GM21360 (cell line): ENCODE results near the gene PQBP1.

Source experiments
- ATAC-seq: cut with Tn5 transposase; IDR thresholded peaks from one replicate; pipeline ENCODE4 v1.9.1; 2021; ENCODE audit warnings: mild to moderate bottlenecking, moderate library complexity; ENCODE audit not compliant: unreplicated experiment

Gene PQBP1

GRCh38 chrX:48901069-48901468, 3.3 kb downstream of the PQBP1 start:
- ATAC-seq = no peak

- no peak for ATAC-seq
These were observed 4.4 kb downstream of the PQBP1 start for GRCh38 chrX:48902135-48902534.

DNA sequence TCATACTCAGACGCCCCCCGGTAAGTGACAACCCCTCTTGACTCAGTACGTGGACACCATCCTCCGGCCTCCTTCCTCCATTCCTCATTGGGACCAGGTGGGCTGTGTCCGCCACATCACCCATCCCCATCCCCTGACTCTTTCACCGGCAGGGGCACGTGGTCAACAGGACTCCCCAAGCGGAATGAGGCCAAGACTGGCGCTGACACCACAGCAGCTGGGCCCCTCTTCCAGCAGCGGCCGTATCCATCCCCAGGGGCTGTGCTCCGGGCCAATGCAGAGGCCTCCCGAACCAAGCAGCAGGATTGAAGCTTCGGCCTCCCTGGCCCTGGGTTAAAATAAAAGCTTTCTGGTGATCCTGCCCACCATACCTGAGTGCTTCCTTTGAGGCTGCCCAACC, 5.0 kb downstream of the PQBP1 start:
- ATAC-seq = no peak

GRCh38 chrX:48903290-48903689, 5.6 kb downstream of the PQBP1 start:
- no peak for ATAC-seq

- ATAC-seq = no peak
These were observed 6.5 kb downstream of the PQBP1 start for GRCh38 chrX:48904180-48904579.

DNA sequence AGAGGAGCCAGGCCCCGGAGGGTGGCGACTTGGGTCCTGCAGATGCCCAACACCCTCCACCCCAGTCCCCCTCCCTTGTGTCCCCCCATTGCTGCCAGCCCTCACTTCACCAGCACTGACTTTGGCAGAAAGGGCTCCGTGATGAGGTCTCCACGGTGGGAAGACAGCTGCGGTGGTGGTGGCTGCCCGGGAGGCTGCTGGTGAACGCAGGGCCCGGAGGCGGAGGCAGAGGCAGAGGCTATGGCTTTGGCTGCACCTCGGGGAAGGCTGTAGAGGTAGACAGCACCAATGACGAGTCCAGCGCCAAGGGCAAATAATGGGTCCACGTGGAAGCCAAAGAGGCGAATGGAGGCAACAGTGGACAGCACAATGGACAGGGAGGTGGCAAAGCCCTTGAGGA, 6.9 kb downstream of the PQBP1 start:
- ATAC-seq = no peak

DNA sequence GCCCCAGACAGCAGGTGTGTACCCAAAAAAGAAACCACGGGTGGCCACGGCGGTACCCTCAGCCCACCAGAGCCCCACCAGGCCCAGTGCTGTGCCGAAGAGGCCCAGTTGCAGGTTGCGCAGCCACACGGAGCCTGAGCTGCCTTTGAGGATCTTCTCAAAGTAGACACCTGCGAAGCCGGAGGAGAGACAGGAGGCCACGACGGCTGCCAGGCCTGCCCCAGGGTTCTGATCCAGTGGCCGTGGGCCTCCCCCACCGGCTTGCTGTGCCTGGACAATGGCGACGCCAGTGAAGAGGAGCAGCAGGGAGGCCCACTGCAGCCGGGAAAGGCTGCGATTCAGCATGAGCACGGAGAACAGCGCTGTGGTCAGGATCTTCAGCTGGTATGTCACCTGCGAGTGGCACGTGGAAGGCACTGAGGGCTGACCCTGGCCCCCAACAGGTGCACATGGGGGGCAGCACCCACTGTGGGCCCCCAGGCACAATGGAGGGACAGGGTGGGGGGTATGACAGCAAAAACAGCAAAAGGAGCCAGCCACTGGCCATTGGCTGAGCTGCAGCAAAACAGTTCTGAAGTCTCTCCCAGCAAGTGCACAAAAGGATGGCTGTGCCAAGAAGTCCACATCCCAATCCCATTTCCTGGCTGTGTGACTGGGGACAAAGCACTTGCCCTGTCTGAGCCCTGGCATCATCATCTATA, 7.5 kb downstream of the PQBP1 start:
- no peak for ATAC-seq

DNA sequence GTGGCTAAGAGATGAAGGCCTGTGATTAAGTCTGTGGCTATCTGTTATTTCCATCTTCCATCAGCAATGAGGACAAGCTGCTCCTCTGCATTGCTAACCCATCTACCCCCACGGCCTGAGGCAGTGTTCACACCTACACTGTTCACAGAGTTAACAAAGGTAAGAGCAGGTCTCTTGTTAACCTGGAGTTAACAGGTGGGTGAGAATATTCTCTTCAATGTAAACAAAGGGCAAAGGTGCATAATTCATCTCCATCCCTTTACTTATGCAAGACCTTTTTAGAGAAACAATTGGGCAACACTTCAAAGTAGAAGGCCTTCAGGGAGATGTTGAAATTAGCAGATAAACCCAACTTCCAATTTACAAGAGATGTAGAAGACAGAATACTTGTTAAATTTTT, 10.9 kb downstream of the PQBP1 start:
- no peak for ATAC-seq

- ATAC-seq = no peak
These were observed 12.1 kb downstream of the PQBP1 start for GRCh38 chrX:48909703-48910294.

- ATAC-seq = no peak
These were observed 13.2 kb downstream of the PQBP1 start for GRCh38 chrX:48910926-48911411.

DNA sequence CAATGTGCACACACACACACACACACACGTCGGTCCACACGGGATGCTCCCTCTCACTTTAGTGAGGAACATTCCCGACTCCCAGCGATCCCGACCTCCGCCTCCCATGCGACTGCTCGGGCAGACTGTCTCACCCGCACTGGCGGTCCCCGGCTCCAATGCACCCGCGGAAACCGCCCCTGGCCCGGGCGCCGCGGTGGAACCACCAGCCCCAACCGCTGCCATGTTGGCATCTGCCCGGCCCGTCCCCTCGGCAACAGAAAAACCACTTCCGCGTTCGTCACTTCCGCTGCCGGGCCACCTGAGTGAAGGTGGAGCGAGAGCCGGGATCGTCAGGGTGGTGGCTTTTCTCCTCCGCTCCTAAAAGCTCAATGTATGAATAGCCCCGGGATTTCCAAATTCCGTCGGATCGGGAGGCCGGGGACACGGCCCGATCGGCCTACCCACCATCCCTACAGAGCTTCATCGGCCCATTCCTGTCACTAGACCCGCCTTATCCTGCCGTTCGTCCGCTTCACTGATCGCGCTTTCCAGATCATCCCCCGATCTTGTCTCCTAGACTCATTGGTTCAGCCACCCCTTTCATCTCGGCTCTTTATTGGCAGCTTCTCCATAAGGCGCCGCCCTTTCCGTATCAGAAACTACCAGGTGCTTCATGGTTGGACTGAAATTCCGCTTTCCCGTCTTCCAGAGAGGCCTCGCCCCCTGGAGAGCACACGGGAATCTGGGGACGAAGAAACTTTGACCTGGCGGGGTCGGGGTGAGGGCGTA, 13.9 kb downstream of the PQBP1 start, which contains the start of gene SLC35A2:
SLC35A2 (minus strand) TSS at position 235 of the 771 bp plus-strand sequence; CDS start at position 225, 10 bp downstream.
- ATAC-seq = peak; percentile 56

DNA sequence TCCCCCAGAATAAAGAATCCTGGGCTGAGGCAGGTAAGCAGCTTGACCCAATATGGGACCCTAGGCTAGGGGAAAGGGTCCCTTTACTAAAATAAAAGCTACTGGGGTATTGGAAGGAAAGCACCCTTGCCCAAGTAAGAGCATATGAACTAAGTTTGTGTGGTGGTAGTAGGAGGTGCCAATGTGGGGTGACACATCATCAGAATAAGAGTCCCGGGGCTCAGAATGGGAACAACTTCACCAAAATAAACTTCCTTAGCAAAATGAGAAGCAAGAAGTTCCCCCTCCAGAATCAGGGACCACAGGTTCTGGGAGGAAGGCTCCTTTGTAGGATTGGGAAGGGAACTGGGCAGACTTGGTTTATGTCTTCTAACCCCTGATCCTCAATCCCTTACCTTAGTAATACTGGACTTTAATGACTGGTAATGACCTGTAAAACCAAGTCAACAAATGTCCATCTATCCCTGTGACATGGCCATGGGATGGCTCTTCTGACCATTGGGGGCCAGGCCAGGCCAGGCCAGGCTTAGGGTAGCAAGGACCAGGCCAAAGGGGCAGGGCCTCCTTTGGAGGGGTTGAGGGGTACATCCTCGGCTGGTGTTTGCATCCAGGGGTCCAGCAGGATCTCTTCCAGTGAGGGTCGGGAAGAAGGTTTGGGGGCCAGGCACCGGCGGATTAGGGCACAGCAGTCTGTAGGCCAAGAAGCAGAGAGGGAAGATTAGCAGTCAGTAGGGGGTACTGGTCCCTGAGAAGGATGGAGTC, 16.1 kb downstream of the PQBP1 start:
- ATAC-seq = no peak

DNA sequence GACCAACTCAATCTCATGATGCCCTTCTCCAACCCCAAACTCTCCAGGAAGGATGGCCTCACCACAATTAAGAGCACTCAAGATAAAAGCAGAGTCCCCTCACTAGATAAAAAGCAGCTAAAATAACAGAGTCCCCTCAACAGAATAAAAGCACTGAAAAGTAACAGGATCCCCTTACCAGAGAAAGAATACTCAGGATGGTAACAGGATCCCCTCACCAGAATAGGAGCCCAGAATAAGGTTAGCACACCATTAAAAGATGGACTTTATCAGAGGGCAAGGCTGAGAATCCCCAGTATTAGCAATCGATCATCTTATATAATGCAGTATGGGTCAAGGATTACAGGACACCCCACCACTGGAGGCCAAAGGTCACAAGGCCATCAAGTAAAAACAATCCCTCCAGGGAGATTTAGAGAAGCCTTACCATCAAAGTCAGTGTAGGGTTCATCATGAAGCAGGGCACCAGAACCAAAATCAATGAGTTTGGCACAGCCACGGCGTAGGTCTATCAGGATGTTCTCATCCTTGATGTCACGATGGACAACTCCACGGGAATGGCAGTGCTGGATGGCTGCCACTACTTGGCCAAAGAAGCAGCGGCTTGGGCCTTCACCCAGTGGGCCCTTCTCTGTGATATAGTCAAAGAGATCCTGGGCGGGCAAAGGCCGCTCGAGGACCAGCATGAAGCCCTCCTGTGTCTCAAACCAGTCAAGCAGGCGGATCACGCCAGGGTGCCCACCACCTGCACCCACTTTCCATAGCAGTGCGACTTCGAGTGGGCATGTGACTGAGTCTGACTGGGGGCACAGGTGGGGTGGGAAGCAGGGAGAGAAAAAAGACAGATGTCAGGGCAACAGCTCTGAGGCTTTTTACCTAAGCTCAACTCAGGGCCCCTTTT, 17.1 kb downstream of the PQBP1 start:
- ATAC-seq = no peak

GRCh38 chrX:48917139-48918001, 19.6 kb downstream of the PQBP1 start:
- ATAC-seq = peak; percentile 36

- no peak for ATAC-seq
These were observed 20.5 kb downstream of the PQBP1 start for GRCh38 chrX:48918301-48918642.

DNA sequence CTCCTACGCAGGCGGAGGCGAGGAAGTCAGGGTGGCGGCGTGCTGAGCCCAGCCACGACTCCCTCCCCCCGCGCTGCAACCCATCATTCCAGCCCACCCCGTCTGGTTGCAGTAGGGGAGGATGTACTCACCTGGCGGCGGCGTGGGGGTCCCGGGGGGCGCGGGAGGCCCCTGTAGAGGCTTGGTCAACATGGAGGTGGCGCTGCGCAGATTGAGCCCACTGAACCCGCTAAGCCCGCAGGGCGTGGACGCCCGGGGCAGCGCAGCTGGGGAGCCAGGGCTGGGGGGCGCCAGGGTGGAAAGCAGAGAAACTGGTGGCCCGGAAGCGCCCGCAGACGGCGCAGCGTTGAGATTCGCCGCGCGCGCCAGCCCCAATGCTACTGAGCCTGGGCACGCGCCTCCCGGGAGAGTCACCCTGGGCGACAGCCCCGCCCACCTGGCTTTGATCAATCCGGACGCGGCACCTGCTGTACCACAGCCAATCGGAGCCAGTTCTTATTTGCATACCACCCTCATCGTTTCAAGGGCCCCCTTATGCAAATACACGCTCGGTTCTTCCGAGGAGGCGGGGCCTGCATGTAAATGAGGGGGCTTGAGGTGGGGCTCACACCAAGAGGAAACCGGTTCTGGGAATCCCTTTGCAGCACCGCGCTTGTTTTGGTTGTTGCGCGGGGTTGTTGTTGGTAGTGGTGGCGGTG, 21.1 kb downstream of the PQBP1 start, which contains the start of gene PIM2:
PIM2 (minus strand) TSS at position 382 of the 698 bp plus-strand sequence; CDS start at position 192, 190 bp downstream.
- peak; percentile 62 for ATAC-seq

DNA sequence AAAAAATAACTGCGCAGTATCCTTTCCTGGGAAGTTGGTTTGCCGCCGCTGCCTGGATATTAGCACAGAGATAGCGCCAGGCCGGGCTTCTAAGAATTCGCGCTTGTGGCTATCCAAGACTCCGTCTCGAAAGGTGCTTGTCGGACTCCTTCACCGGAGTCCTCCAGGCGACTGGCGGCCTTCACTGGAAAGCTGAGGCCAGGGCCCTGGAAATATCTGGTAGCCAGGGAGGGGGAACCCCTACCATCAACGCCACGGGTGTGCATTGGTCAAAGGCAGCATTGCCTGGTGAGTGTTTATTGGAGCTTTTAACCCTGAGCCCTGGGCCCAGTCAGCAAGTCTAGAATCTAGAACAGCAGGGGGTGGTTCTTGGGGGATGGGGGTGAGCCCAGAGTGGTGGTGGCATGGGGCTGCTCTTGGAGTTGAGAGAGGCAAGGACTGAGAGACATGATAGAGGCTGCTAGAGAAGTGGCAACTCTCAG, 21.7 kb downstream of the PQBP1 start:
- no peak for ATAC-seq
